HepG2 (cell line): ENCODE results near the gene FIGLA. TPM values are rescaled to one million over a fixed set of nuclear protein-coding genes. Genes with fewer than 3 reads are reported as not detected.

Experiments used
- ATAC-seq: fragments of 200-7000 bp; cut with Tn5 transposase; 3 replicates; pipeline ENCODE4 v1.9.1; 2020; ENCODE audit warnings: mild to moderate bottlenecking, moderate library complexity
- BruUV-seq: library from RNA; stranded (reverse); fragments of 400-500 nt; replicated peaks from 2 replicates; lab custom pipeline; 2021; lab: Mats Ljungman, UMichigan
- CTCF ChIA-PET: fragments of 300-600 bp; formaldehyde crosslinking; extraction: SDS; loops from one replicate; lab custom pipeline; 2021; ENCODE audit warnings: low total read pairs, inconsistent platforms, low intra/inter-chr PET ratio; lab: Yijun Ruan, JAX
- POLR2A ChIA-PET: fragments of 350-600 bp; sonication (Branson Sonifier 250); formaldehyde crosslinking; loops from one replicate; lab custom pipeline; 2020; ENCODE audit warnings: antibody characterized with exemption, inconsistent platforms; lab: Yijun Ruan, JAX
- DNase-seq: peaks from one replicate; pipeline ENCODE4 v3.0.0-alpha.2; 2015; ENCODE audit warnings: low spot score
- FAIRE-seq: peaks from 3 replicates; lab custom pipeline; 2011; peaks lifted over from hg19 to GRCh38; lab: Jason Lieb, UNC
- H2AFZ ChIP-seq: one replicate; pipeline ENCODE4 v1.6.1; 2011; ENCODE audit warnings: low read length, inconsistent platforms
- H3K27ac ChIP-seq: fragments of 300-600 bp; 3 replicates; pipeline ENCODE4 v1.8.0; 2011; ENCODE audit warnings: mixed run types, mild to moderate bottlenecking, mixed read lengths, low read length, inconsistent platforms; ENCODE audit not compliant: insufficient read depth; ENCODE audit errors: extremely low read length
- H3K27me3 ChIP-seq, 2 experiments: fragments of 200-600 bp in 1 of 2; 2 replicates in 1 of 2; 3 replicates in 1 of 2; pipeline versions ENCODE4 v1.6.0 to v1.8.0; 2011; ENCODE audit warnings: low read length in 2 of 2, mild to moderate bottlenecking in 2 of 2, moderate library complexity in 2 of 2, inconsistent platforms in 1 of 2; ENCODE audit not compliant: insufficient read depth in 2 of 2, control insufficient read depth in 1 of 2
- H3K36me3 ChIP-seq, 2 experiments: fragments of 200-600 bp in 1 of 2; replicated peaks in 1 of 2; 2 replicates in 1 of 2; 3 replicates in 1 of 2; pipeline versions ENCODE4 v1.5.1 to v1.8.0; 2011; ENCODE audit warnings: low read length in 2 of 2, inconsistent platforms in 1 of 2; ENCODE audit not compliant: insufficient read depth in 2 of 2, control insufficient read depth in 1 of 2
- H3K4me1 ChIP-seq: 2 replicates; pipeline ENCODE4 v1.5.1; 2012; ENCODE audit warnings: low read length, inconsistent platforms; ENCODE audit not compliant: insufficient read depth
- H3K4me2 ChIP-seq: 2 replicates; pipeline ENCODE4 v1.6.0; 2011; ENCODE audit warnings: low read depth, low read length, inconsistent platforms
- H3K4me3 ChIP-seq, 3 experiments: fragments of 200-600 bp in 1 of 3; sonication (generic), shearing (Covaris generic) in 1 of 3; replicated peaks in 1 of 3; 2 replicates each; pipeline ENCODE4 v1.5.1; 2011 to 2016; ENCODE audit warnings: low read length in 3 of 3, inconsistent platforms in 2 of 3, low read depth in 2 of 3, mild to moderate bottlenecking in 2 of 3, control low read depth in 1 of 3, mixed read lengths in 1 of 3; ENCODE audit not compliant: insufficient read depth in 1 of 3
- H3K79me2 ChIP-seq: one replicate; pipeline ENCODE4 v1.6.1; 2011; ENCODE audit warnings: low read length, inconsistent platforms; ENCODE audit not compliant: insufficient read depth
- H3K9ac ChIP-seq: 2 replicates; pipeline ENCODE4 v1.6.0; 2011; ENCODE audit warnings: mild to moderate bottlenecking, low read depth, low read length, inconsistent platforms; ENCODE audit not compliant: insufficient read depth
- H3K9me3 ChIP-seq: 2 replicates; pipeline ENCODE4 v1.5.1; 2012; ENCODE audit warnings: mild to moderate bottlenecking, low read length
- H4K20me1 ChIP-seq: 2 replicates; pipeline ENCODE4 v1.6.0; 2011; ENCODE audit warnings: inconsistent platforms, mild to moderate bottlenecking, low read length, moderate library complexity; ENCODE audit not compliant: insufficient read depth
- AKAP8 ChIP-seq: sonication (generic); formaldehyde crosslinking; IDR thresholded peaks from 2 replicates; pipeline ENCODE4 v1.5.1; 2020; ENCODE audit warnings: mild to moderate bottlenecking, missing genetic modification reagents
- BRCA1 ChIP-seq: sonication (generic); formaldehyde crosslinking; IDR thresholded peaks from 2 replicates; pipeline ENCODE4 v1.4.0; 2020; ENCODE audit warnings: missing genetic modification reagents
- BRD4 ChIP-seq: sonication (generic); formaldehyde crosslinking; IDR thresholded peaks from 2 replicates; pipeline ENCODE4 v1.4.0; 2020; ENCODE audit warnings: missing genetic modification reagents
- HNRNPK ChIP-seq: fragments of 200-400 bp; formaldehyde crosslinking; IDR thresholded peaks from 2 replicates; pipeline ENCODE4 v1.6.1; 2018; ENCODE audit warnings: low read length, low read depth, moderate library complexity, mild to moderate bottlenecking; ENCODE audit not compliant: poor library complexity, severe bottlenecking
- HNRNPUL1 ChIP-seq: fragments of 200-400 bp; formaldehyde crosslinking; IDR thresholded peaks from 2 replicates; pipeline ENCODE4 v1.6.1; 2017; ENCODE audit warnings: low read depth, mild to moderate bottlenecking, low read length, moderate library complexity
- HOXA7 ChIP-seq: sonication (generic); formaldehyde crosslinking; IDR thresholded peaks from 2 replicates; pipeline ENCODE4 v1.8.1; 2022; ENCODE audit warnings: mild to moderate bottlenecking, missing genetic modification reagents, moderate library complexity
- RBAK ChIP-seq: sonication (generic); formaldehyde crosslinking; IDR thresholded peaks from 2 replicates; pipeline ENCODE4 v1.5.1; 2020; ENCODE audit warnings: mild to moderate bottlenecking, missing genetic modification reagents
- REST ChIP-seq, 2 experiments: IDR thresholded peaks; 2 replicates each; pipeline ENCODE4 v1.6.1; 2011 to 2012; ENCODE audit warnings: low read length in 2 of 2, borderline replicate concordance in 1 of 2, low read depth in 1 of 2, mild to moderate bottlenecking in 1 of 2, moderate library complexity in 1 of 2
- ZNF781 ChIP-seq: sonication (generic); formaldehyde crosslinking; IDR thresholded peaks from 2 replicates; pipeline ENCODE4 v1.5.1; 2020; ENCODE audit warnings: borderline replicate concordance, mild to moderate bottlenecking, missing genetic modification reagents; ENCODE audit errors: not compliant biosample characterization
- WGBS: methylation state at CpG from one replicate; pipeline ENCODE4 v1.1.6; 2017; ENCODE audit warnings: low lambda C conversion rate; 5-methylcytosine and 5-hydroxymethylcytosine counted together
- in situ Hi-C: cut with HindIII; loops from 2 replicates; pipeline ENCODE4 v1.10.0; 2017; ENCODE audit warnings: low pct_unique_long_range_greater_than_20kb; ENCODE audit not compliant: extremely low pct_ligation_motif_present
- intact Hi-C: fragments of 100-400 bp; cut with micrococcal nuclease; formaldehyde crosslinking; loops from one replicate; pipeline ENCODE4 v1.10.0; 2022; ENCODE audit not compliant: unreplicated experiment
- polyA plus RNA-seq, 8 experiments: library from polyadenylated mRNA; depleted of rRNA in 3 of 8; stranded (reverse) in 7 of 8; unstranded in 1 of 8; fragments of >200 nt; fragmentation: Illumina TruSeq in 4 of 8; extraction: Trizol in 4 of 8; gene quantifications; 2 replicates each; pipeline versions ENCODE4 v1.2.1 to v1.2.3, GENCODE V29; 2011 to 2016; ENCODE audit warnings: low read depth in 4 of 8, missing spikeins in 1 of 8, mixed read lengths in 1 of 8; ENCODE audit not compliant: insufficient read depth in 1 of 8
- total RNA-seq, 5 experiments: library from RNA; depleted of rRNA; stranded (reverse); fragments of >200 nt; fragmentation: Illumina TruSeq; extraction: Trizol; gene quantifications; 2 replicates each; pipeline ENCODE4 v1.2.3, GENCODE V29; 2016; ENCODE audit warnings: low read depth in 1 of 5
- TF ChIP-seq, protein P1 (sequence below): sonication (generic); formaldehyde crosslinking; IDR thresholded peaks from 2 replicates; pipeline ENCODE4 v1.4.0; 2020; ENCODE audit warnings: mild to moderate bottlenecking, low read depth, missing genetic modification reagents

Gene FIGLA
- total and polyA plus RNA-seq, 2 of the 13 experiments (the other 11 are each of a cell fraction or from before 2014, with no cell fraction given), result not detected

DNA sequence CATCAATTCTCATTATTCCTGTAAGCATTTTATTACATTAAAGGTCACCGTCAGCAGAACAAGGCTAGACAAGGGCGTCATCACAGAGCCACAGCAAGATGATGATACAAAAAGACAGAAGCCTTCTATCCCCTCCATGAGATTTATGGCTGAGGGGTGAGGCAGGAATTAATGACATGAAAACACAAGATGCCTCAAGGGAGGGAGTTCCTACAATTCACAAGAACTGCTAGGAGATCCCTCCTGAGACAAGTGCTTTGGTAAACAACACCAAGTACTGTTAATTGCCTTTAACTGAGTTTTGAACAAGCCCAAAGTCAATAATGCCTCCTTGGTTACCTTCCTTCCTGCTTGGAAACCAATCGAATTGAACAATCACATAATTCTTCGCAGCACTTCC, 36.5 kb downstream of the FIGLA start:
- no peak for DNase-seq
- Histone ChIP-seq H3K9ac (no peak overlapping the region), H3K27ac (no peak overlapping the region), H4K20me1 (no peaks in the 10 kb centered on the region), H2AFZ (no peak overlapping the region), H3K4me2 (no peak overlapping the region), H3K9me3 (no peaks in the 10 kb centered on the region), H3K79me2 (no peaks in the 10 kb centered on the region), H3K27me3 (peaks cover 0 to 13% of the 10 kb centered on the region in 2 experiments; a peak in 2 of 5 replicates), H3K36me3 (no peaks in the 10 kb centered on the region), H3K4me1 (no peaks in the 10 kb centered on the region), H3K4me3 (no peak overlapping the region)
- FAIRE-seq, result no peak
- no peak for ATAC-seq
- in situ Hi-C loops, result no loop called here
- POLR2A ChIA-PET, result no interaction called here
- WGBS, result 18% methylated on average over 4 of the region's 4 CpGs
- TF ChIP-seq REST (IDR thresholded peaks at IDR 0.05; ENCODE audit: borderline replicate concordance in 1 of 2, low read depth in 1 of 2, low read length in 2 of 2) (no peak), BRCA1 (no peak), HNRNPUL1 (no peak), HOXA7 (CRISPR knock-in tag) (no peak), RBAK (CRISPR knock-in tag) (no peak), ZNF781 (CRISPR knock-in tag) (no peak), HNRNPK (no peak), AKAP8 (CRISPR knock-in tag) (no peak), BRD4 (CRISPR knock-in tag) (no peak)
- TF ChIP-seq, protein P1, sequence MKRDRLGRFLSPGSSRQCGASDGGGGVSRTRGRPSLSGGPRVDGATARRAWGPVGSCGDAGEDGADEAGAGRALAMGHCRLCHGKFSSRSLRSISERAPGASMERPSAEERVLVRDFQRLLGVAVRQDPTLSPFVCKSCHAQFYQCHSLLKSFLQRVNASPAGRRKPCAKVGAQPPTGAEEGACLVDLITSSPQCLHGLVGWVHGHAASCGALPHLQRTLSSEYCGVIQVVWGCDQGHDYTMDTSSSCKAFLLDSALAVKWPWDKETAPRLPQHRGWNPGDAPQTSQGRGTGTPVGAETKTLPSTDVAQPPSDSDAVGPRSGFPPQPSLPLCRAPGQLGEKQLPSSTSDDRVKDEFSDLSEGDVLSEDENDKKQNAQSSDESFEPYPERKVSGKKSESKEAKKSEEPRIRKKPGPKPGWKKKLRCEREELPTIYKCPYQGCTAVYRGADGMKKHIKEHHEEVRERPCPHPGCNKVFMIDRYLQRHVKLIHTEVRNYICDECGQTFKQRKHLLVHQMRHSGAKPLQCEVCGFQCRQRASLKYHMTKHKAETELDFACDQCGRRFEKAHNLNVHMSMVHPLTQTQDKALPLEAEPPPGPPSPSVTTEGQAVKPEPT (CRISPR knock-in tag), result no peak
- intact Hi-C loops, result no loop called here
- no TSS peak for BruUV-seq
- CTCF ChIA-PET, result no interaction called here
